GM12873 (cell line): ENCODE data around the gene CCDC77.

ENCODE experiments used
- CTCF ChIP-seq: IDR thresholded peaks from 2 replicates; pipeline ENCODE4 v1.5.1; 2012; ENCODE audit warnings: low read depth, mild to moderate bottlenecking, moderate library complexity, low read length, control low read depth; ENCODE audit not compliant: insufficient read depth; ENCODE audit errors: missing control alignments

Gene CCDC77

GRCh38 chr12:473863-474577 lies 72.6 kb downstream of the CCDC77 start:
- TF ChIP-seq CTCF: no peak

GRCh38 chr12:475286-475685 lies 73.8 kb downstream of the CCDC77 start:
- TF ChIP-seq CTCF: no peak

- TF ChIP-seq CTCF: no peak
These were observed 77.7 kb downstream of the CCDC77 start for GRCh38 chr12:479161-479560.

- TF ChIP-seq CTCF: no peak
These were observed 79.7 kb downstream of the CCDC77 start for GRCh38 chr12:480831-481816.

- no peak for TF ChIP-seq CTCF
These were observed 80.6 kb downstream of the CCDC77 start for GRCh38 chr12:482061-482460.

GRCh38 chr12:484096-484495 lies 82.7 kb downstream of the CCDC77 start:
- TF ChIP-seq CTCF: no peak

DNA sequence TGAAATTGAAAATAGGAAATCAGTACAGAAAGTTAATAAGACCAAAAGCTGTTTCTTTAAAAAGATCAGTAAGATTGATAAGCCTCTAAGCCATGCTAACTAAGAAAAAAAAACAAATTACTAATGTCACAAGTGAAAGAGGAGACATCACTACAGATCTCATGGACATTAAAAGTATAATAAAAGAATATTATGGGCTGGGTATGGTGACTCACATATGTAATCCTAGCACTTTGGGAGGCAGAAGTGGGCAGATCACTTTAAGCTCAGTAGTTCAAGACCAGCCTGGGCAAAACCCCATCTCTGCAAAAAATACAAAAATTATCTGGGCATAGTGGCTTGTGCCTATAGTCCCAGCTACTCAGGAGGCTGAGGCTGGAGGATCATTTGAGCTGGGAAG lies 88.8 kb downstream of the CCDC77 start:
- no peak for TF ChIP-seq CTCF
